ENCODE data around the gene PCA3. TPM values are rescaled to one million over a fixed set of nuclear protein-coding genes. Genes with fewer than 3 reads are reported as not detected.

PCA3 gene
- total and polyA plus RNA-seq, 2 of the 8 experiments (the other 6 are each of a cell fraction or from before 2014, with no cell fraction given) = not detected

- TF ChIP-seq CHD7 (IDR thresholded peaks at IDR 0.05; ENCODE audit: insufficient replicate concordance, low read length) (no peak), SAP30 (IDR thresholded peaks at IDR 0.05; ENCODE audit: insufficient read depth, insufficient replicate concordance, low read length) (no peak), BACH1 (IDR thresholded peaks at IDR 0.05; ENCODE audit: low read length) (no peak), YY1 (IDR thresholded peaks at IDR 0.05; ENCODE audit: low read depth, low read length) (no peak), TEAD4 (IDR thresholded peaks at IDR 0.05; ENCODE audit: low read depth, low read length) (no peak), CHD1 (IDR thresholded peaks at IDR 0.05; ENCODE audit: low read depth, low read length) (no peak)
These were observed 53.3 kb downstream of the PCA3 start (continued) for GRCh38 chr9:76817489-76817888.

All from H1 (cell line).